SU-DHL-6 (cell line): ENCODE data around the gene NR0B2.

Experiments used
- EZH2phosphoT487 ChIP-seq: fragments of 200-600 bp; sonication (generic), shearing (Covaris generic); conservative IDR thresholded peaks from 2 replicates; pipeline ENCODE4 v1.6.1; 2018; ENCODE audit warnings: mild to moderate bottlenecking, antibody characterized with exemption, low read length, moderate library complexity, mixed read lengths
- TF ChIP-seq, protein P1 (sequence below): fragments of 200-600 bp; sonication (generic); IDR thresholded peaks from one replicate; pipeline ENCODE4 v1.5.1; 2017; ENCODE audit warnings: antibody characterized with exemption, mild to moderate bottlenecking, low read length, moderate library complexity; ENCODE audit not compliant: insufficient read depth, poor library complexity, severe bottlenecking

DNA sequence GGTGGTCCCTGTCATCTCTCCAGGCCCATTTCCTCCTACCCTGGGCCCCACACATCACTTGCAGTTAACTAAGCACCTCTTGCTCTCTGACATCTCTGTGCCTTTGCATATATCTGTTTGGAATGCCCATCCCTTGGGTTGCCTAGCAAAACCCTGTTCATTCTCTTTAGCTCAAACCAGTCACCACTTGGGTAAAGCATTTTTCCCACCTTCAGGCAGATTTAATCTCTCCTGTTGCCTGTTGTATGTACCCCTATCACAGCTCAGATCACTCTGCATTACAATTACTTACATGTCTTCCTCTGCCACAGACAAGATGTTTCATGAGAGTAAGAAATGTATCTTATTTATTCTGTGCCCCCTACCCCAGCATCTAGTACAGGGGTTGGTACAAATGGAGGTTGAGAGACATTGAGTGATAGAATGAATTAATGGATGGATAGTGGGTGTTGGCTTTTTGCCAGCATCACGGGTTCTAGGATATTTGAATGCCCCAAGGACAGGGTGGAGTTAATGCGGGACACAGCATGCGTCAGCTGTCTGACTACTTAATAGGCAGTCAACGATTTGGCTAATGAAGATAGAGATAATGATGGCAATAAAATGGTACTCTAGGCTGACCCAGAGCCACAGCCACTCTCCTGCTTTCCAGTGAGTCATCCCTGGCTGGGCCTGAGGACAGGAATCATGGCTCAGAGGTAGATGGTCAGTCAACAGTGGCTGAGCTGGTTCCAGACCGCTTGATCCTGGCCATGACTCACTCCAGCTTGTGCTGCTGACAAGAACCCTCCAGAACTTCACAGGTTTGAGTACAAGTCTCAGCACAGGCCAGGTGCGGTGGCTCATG, 6.5 kb downstream of the NR0B2 start:
- TF ChIP-seq, protein P1, sequence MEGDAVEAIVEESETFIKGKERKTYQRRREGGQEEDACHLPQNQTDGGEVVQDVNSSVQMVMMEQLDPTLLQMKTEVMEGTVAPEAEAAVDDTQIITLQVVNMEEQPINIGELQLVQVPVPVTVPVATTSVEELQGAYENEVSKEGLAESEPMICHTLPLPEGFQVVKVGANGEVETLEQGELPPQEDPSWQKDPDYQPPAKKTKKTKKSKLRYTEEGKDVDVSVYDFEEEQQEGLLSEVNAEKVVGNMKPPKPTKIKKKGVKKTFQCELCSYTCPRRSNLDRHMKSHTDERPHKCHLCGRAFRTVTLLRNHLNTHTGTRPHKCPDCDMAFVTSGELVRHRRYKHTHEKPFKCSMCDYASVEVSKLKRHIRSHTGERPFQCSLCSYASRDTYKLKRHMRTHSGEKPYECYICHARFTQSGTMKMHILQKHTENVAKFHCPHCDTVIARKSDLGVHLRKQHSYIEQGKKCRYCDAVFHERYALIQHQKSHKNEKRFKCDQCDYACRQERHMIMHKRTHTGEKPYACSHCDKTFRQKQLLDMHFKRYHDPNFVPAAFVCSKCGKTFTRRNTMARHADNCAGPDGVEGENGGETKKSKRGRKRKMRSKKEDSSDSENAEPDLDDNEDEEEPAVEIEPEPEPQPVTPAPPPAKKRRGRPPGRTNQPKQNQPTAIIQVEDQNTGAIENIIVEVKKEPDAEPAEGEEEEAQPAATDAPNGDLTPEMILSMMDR = no peak
- no peak for TF ChIP-seq EZH2phosphoT487
